HG03103 (cell line): ENCODE measurements around the gene ATG14.
"Not testable (repeated sequence)": the region's sequence is repeated elsewhere in the genome, so short reads cannot be mapped to it uniquely, and the experiment has no call there.

Experiments
- ATAC-seq: cut with Tn5 transposase; IDR thresholded peaks from one replicate; pipeline ENCODE4 v1.9.1; 2021; ENCODE audit warnings: low read depth; ENCODE audit not compliant: unreplicated experiment

Gene ATG14

DNA sequence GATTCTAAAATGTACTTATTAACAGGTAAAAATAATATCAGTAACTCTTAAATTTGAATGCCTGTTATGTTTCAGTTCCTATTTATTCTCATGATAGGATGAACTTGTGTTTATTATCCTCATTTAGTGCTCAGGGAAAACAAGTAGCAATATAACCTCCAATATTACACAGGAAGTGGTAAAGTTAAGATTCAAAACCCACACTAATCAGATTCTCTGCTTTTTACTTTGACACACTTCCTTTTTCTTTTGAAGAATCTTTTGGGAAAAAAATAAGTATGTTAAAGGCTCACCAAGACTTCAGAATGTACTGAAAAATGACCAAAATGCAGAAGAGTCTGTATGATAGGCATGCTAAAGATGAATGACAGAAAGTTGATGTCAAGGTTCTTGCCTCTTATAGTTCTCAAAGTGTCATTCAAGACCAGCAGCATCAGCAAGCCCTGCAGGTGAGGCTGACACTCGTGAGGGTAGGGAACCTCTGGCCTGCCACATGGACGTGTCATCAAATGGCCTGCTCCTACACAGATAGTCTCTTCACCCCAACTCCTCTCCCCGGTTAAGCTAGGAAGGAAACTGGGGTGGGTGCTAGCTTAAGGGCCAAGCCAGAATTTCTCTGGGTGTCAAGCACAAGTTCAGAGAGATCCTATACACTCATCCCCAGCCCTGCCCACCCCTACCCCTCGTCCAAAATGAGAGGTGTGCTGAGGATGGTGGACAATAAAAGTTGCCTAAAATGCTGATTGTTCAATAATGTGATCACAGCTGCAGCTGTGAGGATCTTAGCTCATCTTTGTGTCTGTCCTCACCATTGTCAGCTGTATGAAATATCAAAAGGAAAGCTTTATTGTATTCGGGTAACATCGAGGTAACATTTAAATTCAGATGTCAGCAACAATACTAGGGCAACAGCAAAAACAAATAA is 22.5 kb upstream of the ATG14 start:
- ATAC-seq = no peak

DNA sequence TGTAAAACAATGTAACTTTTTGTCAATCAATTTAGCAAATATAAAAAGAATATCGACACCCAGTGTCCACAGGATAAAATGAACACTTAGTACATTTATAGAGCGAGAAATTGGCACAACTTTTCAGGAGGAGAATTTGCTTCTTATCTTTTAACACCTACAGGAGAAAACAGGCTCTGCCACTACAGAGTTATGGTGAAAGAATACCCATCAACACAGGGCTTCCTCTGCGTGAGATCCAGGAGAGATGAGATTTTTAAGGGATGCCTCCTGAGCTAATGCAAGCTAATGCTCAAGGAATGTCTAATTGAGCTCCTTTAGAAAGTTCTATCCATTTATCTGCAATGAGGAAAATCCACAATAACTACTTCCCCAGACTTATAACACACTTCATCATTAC is 21.0 kb upstream of the ATG14 start:
- no peak for ATAC-seq

DNA sequence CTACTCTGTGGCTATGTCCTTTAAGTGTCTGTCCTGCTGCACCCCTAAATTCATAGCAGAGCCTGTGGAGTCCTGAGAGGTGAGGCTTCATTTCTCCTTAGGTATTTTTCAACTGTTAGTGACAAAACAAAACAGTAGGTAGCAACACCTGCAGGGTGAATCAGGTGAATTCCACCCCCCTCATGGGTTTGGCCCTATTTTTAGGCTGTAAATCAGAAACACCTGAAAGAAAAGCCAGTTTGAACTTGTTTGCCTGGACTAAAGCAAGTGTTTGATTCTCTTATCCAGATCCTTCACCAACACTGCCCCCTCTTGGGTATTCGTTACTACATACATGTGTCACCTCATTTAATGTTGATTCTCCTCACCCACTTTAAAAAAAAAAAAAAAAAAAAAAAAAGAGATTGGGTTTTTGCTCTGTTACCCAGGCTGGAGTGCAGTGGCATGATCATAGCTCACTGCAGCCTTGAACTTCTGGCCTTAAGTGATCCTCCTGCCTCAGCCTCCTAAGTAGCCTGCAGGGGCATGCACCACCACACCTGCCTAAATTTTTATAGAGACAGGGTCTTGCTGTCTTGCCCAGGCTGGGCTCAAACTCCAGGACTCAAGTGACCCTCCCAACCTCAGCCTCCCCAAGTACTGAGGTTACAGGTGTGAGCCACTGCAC is 18.5 kb upstream of the ATG14 start:
- ATAC-seq = peak; percentile 70

DNA sequence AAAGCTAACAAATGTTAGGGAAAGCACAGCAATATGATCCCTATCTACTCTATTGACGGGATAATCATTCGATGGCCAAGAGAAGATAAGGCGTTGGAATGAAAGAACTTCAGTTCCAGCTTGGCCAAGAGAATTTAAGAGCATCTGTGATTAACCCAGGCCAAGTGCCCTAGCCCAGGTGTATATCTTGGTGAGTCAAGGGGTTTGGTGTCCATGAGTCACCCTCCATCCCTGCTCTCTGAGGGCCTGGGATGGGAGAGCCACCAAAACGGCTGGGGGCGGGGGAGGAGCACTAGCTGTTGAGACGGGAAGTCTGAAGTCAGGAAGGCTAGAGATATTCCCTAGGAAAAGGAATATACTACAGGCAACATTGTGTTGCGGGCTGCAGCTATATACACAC is 15.8 kb upstream of the ATG14 start:
- ATAC-seq = no peak

DNA sequence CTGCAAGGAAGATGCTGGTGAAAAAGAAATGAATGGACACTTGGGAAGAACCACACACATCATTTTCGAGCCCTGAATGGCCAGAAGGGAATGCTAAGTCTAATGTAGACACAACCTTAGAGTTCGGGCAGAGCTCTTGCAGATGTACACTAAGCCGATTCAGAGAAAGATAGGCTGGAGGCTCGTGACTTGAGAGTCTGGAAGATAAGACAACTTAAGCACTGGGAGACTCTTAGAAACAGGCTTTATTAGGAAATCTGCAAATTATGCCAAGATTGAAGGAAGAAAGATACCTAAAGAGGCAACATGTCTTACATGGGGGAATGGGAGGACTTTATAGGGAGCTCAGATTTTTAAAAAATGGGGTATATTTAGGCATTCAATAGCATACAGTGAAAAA is 15.3 kb upstream of the ATG14 start:
- ATAC-seq = no peak

DNA sequence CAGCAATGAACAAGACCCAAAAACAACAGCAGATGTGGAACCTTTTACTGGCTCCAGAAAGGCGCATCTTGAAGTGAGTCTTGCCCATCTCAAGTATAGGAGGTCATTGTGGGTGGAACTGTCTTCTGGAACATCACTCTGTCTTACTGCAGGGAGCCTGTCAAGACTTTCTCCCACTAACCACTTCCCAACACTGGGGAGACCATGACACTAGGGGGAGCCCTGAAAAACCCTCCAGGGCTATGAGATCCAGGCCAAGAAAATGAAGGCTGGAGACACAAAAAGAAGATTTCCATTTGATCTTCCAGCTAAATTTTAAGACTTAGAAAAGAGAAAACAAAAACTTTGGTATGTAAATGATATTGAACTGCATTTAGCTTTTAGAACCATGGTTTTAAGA is 13.5 kb upstream of the ATG14 start:
- ATAC-seq = no peak

DNA sequence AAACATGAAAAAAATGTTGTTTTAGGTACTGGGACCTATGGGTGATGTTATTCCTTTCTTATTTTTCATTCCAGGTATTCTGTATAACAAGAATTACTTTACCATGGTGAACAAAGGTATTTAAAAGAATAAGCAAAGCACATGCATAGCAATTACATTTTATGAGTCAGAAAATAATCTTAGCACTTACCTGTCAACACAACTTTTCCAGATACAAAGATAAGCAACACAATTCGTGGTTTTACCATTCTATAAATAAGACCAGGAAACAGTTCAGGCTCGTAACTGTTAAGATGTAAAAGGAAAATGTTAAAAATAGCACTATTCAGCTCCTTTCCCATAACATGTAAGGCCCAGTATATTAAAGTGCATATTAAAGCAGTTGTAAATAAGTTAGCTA is 12.3 kb upstream of the ATG14 start:
- ATAC-seq = no peak

DNA sequence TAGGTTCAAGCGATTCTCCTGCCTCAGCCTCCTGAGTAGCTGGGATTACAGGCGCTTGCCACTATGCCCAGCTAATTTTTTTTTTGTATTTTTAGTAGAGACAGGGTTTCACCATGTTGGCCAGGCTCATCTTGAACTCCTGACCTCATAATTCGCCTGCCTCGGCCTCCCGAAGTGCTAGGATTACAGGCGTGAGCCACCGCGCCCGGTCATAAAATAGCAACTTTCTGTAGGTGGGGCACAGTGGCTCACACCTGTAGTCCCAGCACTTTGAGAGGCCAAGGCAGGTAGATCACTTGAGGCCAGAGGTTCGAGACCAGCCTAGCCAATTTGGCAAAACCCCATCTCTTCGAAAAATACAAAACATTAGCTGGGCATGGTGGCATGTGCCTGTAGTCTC is 10.7 kb upstream of the ATG14 start:
- not testable (repeated sequence) for ATAC-seq

DNA sequence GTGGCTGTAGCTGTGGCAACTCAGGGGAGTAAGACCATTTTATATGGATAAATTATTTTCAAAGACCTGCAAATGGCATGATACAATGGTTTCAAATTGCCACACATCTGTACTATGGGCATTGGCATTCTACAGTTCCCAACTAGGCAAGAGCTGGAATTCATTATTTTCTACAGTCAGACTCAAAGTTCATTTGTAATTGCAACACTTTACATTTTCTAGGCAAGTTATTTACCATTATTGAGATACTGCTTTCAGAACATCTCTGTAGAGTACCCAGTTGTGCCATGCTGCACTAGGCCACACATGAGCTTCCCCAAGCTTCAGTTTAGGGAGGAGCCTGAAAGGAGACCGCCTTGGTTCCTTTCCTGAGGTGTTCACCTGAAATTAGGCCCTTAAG is 8.0 kb upstream of the ATG14 start:
- no peak for ATAC-seq

DNA sequence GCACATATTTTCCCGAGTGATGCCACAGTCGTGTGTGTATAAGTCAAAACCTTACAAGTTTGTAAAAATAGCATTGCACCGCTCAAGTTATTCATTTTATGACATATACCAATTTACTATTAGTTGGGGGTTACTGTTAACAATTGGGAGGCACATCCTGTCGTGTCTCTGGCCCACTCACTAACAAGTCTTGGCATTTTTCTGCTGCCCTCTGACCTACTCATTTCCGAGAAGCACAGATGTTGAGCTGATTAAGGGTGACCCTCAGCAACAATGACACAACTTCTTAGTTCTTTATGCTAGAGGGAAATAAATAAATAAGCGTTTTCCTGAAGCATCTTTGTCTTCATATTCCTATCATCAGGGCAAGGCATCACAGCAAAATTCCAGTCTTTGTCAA is 6.8 kb upstream of the ATG14 start:
- no peak for ATAC-seq

DNA sequence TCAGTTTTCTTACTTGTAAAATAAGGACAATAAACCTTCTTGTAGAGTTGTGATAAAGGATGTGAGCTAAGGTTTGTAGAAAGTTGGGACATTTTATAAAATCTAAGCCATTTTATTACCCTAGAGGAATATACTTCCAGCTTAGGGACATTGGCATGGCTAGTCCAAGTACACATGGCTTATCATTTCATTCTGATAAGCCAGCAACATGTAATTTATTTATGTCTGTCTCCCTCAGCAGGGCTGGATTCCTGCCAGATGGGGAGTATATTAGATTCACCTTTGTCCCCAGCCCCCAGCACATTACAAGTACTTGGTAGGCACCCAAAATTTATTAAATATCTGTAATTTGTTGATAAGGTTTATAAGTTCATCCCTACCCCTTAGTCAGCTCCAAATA is 6.3 kb upstream of the ATG14 start:
- no peak for ATAC-seq

DNA sequence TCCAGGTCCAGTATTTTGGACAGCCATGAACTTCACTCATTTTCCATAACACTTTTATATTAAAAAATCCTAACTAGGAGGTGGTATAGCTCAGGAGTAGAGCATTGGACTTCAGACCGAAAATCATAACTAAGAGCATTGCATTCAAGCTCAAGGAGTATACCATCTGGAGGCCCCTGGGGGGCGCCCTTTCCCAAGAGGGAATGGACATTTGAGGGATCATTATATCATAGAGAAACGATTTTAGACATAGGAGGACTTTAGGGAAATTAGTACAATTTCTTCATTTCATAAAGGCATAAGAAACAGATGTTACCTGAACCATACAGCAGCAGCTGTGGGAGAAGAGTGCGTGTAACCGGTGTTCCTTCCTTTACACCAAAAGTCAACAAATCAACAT is 5.2 kb upstream of the ATG14 start:
- no peak for ATAC-seq

DNA sequence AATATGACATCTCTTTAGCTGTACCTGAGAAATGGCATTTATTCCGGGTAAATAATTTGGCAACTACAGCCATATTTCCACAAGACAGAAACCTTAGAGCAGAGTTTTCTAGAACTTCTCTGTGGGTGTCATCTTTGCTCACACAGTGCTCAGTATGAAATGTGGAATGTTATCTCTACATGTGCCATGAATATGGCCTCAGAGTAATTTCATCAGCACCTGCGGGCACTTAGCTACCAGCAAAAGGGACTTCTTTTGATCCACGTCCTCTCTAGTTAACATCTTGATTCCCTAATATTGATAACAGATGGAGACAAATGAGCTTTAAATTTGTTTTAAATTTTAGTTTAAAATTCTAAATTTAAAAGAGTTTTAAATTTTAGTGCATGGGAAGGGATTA is 2.9 kb upstream of the ATG14 start:
- no peak for ATAC-seq

DNA sequence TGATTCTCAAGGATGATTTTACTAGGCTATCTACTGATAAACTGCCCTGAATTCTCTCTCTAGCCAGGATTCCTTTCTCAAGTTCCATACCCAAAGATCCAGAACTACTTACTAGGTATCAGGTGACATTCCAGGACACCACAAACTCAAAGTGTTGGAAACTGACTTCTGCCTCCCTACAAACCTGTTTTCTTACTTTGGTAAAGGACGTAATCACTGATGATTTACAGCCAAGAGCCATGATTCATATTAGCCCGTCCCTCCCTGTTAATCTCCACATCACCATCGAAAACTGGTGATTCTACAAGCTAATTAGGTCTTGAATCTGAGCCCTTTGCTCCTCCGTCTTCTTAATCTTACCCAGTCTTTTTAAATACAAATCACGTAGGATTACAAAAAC is 1.0 kb upstream of the ATG14 start:
- no peak for ATAC-seq

DNA sequence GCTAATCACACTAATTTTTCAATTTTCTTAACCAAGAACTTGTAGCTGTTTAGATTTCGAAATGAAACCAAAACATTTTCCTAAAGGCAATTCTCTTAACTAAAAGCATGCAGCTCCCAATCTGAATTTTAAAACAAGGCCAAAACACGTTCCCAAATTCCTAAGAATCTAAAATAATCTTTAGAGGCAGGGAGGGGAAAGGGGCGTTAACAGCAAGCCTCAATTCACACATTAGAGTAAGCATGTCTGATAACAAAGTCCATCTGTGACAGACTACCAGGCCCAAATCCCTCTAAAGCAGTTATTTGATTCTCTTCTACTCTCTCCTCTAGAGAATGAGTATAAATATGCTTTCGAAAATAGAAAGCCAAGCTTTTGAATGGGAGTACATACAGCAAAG is 754 bp downstream of the ATG14 start:
- no peak for ATAC-seq

DNA sequence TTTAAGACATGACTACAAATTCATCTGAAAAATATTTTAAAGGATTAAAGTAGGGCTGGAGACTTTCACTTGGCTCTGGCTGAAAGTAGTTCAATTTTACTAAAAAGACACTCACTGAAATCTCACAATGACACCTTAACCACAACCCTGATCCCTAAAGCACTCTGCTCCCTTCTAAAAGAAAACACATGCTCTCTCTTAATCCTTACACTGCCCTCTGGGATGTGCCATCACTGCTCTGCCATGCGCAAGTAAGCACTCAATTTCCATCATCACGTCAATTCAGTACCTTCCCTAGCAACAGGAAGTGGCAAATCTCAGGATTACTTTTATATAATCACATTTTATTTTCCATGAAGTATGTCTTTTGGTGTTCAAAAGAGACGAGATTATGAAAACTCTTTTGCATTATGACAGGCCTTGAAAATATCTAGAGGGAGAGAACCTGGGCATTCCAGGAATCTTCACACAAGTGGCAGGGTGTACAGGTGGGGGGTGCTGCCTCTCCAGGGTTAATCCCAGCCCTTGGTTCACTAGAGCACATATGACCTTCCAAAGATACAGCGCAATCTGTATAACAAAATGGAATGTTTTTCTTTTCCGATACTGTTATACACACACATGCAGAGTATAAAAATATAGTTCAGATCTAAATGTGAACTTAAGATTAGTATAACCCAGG is 7.3 kb downstream of the ATG14 start:
- ATAC-seq = no peak

DNA sequence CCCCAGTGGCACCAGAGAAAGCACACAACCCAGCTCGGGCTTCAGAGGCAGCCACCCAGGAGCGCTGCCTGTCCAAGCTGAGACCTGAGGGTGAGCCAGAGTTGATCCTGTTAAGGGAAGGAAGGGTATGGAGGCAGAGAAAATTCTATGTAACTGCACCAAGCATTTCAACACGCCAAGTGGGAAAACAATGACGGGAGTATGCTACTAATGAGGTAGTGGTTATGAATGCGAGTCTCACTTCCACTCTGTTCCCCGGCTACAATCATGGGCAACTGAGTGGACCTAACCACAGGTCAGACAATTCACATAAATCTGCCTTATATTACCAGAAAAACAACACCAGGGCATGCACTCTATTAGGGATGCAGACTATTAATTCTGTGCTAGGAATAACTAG is 9.9 kb downstream of the ATG14 start:
- ATAC-seq = no peak

DNA sequence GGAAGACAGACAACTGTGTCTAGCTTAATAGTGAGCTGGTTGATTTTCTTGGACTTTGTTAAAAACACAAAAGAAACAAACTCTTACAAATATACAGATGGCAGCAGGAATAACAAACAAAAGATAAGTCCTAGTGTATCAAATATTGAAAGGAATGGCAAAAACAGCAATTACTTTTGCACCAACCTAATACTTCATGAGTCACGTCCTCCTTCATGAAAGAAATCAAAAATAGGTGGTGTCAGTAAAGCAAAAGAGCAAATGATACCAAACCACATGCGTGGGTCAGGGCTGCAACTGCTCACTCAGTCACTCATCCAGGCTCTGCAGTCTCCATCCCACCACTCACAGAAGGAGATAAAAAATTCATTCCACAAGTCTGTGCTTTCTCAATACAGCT is 11.8 kb downstream of the ATG14 start:
- no peak for ATAC-seq

DNA sequence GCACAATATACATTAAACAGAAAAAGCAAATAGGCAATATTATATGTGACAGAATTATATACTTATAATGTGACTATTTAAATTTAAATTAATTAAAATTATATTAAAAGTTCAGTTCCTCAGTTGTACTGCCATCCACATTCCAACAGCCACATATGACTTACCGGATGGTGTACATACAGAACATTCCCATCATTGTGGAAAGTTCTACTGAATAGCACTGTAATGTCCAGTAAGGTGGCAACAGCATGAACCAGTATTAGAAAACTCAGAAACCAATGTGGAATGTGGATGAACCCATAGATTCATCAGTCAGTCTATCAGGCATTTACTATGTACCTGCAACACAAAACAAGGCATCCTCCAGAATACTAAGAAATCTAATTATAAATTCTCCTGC is 12.4 kb downstream of the ATG14 start:
- ATAC-seq = no peak

DNA sequence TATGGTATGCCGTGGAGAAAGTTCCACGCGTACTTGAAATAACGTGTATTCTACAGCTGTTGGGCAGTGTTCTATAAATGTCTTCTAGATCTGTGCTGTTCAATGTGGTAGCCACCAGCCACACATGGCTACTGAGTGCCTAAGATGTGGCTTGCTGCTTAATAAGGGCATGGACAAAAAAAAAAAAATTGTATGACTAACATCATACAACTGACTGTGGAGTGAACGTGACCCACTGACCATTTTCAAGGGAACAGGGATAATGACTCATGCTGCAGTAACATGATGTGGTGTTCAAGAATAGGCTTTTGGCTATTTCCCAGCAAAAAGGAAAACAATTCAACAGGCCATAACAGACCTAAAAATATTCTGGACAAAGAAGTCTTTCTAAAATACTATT is 13.0 kb downstream of the ATG14 start:
- no peak for ATAC-seq

DNA sequence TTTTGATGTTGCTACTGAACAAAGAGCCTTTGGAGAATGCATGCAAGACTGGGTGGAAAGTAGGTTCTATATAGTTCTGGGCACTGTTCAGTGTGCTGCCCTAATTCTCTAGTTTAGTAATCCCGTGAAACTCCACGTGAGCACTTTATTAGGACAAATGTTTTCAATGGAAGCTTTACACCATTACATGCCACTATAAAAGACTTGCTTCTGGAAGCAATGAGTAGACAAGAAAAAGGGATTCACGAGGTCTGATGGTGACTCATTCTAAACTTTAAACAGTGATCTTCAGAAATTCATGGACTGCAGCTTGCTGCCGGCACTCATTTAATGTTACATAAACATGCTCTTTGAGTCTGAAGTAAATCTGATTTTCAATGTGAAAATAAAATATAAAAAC is 22.3 kb downstream of the ATG14 start:
- no peak for ATAC-seq

DNA sequence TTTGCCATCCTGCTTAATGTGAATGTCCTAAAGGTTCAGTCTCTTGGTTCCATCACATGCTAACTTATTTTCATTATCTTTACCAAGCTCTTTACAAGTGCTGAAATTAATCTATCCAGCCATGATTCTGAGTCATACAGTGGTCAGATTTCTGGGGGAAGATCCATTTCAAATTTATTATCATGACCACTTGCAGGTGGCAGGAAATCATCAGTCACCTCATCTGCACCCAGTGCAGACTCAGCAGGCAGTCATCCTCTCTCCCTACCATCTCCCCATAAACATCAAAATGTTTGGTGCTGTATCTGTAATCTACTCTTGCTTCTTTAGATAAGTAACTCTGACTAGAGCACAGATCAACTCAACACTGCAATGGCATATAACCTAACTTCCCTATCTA is 23.5 kb downstream of the ATG14 start:
- ATAC-seq = no peak
